Measurements from ENCODE around the gene SAMD5.

Gene SAMD5

GRCh38 chr6:147618927-147619326 is 110.4 kb downstream of the SAMD5 start:
- Mint-ChIP-seq H3K36me3 (ENCODE audit: low read depth) (no peaks in the 10 kb centered on the region), H3K27me3 (ENCODE audit: low read depth, poor library complexity) (no peaks in the 10 kb centered on the region), H3K4me1 (no peaks in the 10 kb centered on the region), H3K9me3 (peaks cover 5% of the 10 kb centered on the region), H3K27ac (no peak overlapping the region), H3K4me3 (no peak overlapping the region)
- no peak for TF ChIP-seq CTCF (IDR thresholded peaks at IDR 0.05)
- no peak for DNase-seq
